ENCODE data around the gene UGT3A1.

Gene UGT3A1

DNA sequence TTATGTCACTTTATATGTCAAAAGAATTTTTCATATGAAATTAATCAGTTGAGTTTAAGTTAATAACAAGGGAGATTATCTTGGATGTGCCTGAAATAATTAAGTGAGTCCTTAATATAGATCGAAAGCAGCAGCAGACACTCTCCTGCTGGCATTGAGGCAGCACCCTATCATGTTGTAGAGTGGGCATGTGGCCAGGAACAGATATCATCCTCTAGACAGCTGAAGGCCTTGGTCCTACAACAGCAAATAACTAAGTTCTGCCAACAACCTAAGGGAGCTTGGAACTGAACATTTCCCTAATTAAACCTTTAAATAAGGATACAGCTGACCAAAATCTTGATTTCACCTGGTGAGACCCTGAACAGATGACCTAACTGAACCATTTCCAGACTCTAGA lies 25.8 kb upstream of the UGT3A1 start:
- TF ChIP-seq, protein P1, sequence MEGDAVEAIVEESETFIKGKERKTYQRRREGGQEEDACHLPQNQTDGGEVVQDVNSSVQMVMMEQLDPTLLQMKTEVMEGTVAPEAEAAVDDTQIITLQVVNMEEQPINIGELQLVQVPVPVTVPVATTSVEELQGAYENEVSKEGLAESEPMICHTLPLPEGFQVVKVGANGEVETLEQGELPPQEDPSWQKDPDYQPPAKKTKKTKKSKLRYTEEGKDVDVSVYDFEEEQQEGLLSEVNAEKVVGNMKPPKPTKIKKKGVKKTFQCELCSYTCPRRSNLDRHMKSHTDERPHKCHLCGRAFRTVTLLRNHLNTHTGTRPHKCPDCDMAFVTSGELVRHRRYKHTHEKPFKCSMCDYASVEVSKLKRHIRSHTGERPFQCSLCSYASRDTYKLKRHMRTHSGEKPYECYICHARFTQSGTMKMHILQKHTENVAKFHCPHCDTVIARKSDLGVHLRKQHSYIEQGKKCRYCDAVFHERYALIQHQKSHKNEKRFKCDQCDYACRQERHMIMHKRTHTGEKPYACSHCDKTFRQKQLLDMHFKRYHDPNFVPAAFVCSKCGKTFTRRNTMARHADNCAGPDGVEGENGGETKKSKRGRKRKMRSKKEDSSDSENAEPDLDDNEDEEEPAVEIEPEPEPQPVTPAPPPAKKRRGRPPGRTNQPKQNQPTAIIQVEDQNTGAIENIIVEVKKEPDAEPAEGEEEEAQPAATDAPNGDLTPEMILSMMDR (IDR thresholded peaks at IDR 0.05; ENCODE audit: low read depth, low read length, missing control alignments) = no peak
- in situ Hi-C loops (cut with HindIII; ENCODE audit: low sequenced_read_pairs) = no loop called here
- no peak overlapping the region for H3K4me3 ChIP-seq (ENCODE audit: low read depth, low read length)
- no peak for DNase-seq (ENCODE audit: low read depth)

DNA sequence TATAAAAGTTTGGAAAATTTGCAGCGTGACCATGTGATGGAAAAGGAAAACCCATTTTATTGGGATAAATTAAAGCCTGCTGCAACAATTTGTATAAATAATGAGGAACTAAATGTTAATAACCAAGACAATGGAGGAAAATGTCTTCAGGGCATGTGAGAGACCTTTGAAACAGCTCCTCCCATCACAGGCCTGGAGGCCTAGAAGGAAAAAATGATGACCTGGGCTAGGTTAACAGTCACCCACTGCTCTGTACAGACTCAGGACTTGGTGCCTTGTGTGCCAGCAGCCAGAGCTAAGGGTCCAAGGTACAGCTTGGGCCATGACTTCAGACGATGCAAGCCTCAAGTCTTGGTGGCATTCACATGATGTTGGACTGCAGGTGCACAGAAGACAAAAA lies 22.0 kb upstream of the UGT3A1 start:
- in situ Hi-C loops (cut with HindIII; ENCODE audit: low sequenced_read_pairs) = no loop called here
- TF ChIP-seq, protein P1 (IDR thresholded peaks at IDR 0.05; ENCODE audit: low read depth, low read length, missing control alignments) = no peak
- no peak for DNase-seq (ENCODE audit: low read depth)
- no peak overlapping the region for H3K4me3 ChIP-seq (ENCODE audit: low read depth, low read length)

DNA sequence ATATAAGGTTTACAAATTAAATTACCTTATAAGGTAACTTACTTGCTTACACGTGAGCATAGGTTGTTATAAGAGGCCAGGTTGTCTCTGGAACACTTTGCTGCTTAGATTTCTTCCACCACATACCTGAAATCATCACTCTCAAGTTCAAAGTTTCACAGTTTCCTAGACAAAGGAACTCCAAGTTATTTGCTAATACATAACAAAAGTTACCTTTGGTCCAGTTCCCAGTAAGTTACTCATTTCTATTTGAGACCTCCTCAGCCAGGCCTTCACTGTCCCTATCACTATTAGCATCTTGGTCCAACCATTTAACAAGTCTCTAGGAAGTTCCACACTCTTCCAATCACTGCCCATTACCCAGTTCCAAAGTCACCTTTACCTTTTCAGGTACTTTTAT lies 18.5 kb upstream of the UGT3A1 start:
- DNase-seq (ENCODE audit: low read depth) = no peak

DNA sequence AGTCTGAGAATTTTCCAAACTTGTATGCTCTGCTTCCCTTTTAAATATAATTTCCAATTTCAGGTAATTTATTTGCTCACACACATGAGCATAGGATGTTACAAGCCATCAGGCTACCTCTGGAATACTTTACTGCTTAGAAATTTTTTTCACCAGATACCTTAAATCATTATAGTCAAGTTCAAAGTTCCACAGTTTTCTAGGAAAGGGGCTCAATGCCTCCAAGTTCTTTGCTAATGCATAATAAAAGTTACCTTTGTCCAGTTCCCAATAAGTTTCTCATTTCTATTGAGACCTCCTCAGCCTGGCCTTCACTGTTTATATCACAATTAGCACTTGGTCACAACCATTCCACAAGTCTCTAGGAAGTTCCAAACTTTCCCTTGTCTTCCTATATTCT lies 16.2 kb upstream of the UGT3A1 start:
- H3K4me3 ChIP-seq (ENCODE audit: low read depth, low read length) = no peak overlapping the region
- TF ChIP-seq, protein P1 (IDR thresholded peaks at IDR 0.05; ENCODE audit: low read depth, low read length, missing control alignments) = no peak
- in situ Hi-C loops (cut with HindIII; ENCODE audit: low sequenced_read_pairs) = no loop called here
- no peak for DNase-seq (ENCODE audit: low read depth)

More for the DNA sequence above, 18.5 kb upstream of the UGT3A1 start:
- TF ChIP-seq, protein P1 (IDR thresholded peaks at IDR 0.05; ENCODE audit: low read depth, low read length, missing control alignments) = no peak
- in situ Hi-C loops (cut with HindIII; ENCODE audit: low sequenced_read_pairs) = no loop called here
- no peak overlapping the region for H3K4me3 ChIP-seq (ENCODE audit: low read depth, low read length)

DNA sequence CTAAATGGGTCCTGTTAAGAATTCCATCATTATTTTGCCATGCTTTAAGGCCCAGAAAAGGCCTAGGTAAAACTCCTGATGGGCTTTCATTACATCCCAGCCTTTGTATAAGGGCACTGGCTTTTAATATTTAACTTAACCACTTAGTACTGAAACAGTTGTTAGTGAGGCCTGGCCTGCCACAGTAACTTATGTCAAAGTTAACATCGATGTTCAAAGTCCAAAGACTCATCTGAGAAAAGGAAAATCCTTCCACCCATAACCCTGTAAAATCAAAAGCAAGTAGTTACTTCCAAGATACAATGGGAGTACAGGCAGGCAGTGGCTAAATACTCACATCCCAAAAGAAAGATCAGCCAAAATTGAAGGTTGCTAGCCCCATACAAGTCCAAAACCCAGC lies 15.0 kb upstream of the UGT3A1 start:
- no peak for DNase-seq (ENCODE audit: low read depth)
- in situ Hi-C loops (cut with HindIII; ENCODE audit: low sequenced_read_pairs) = no loop called here
- TF ChIP-seq, protein P1 (IDR thresholded peaks at IDR 0.05; ENCODE audit: low read depth, low read length, missing control alignments) = no peak
- no peak overlapping the region for H3K4me3 ChIP-seq (ENCODE audit: low read depth, low read length)

DNA sequence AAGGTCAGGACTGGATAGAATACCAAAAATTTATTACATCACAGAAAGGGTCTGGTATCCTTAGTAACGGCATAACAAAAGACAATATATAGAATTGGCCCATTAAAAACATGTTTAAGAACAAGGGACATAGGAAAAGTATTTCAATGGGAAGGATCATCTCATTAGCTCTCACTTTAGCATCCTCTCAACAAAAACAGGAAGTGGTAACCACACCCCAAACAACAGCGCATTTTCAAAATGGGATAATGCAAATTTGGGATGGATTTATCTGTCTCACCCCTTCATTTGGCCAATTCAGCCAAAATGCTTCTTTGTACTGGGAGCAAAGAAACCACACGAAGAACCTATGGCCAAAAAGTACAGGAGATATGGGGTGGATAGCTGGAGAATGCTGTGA lies 9.8 kb upstream of the UGT3A1 start:
- TF ChIP-seq, protein P1 (IDR thresholded peaks at IDR 0.05; ENCODE audit: low read depth, low read length, missing control alignments) = no peak
- H3K4me3 ChIP-seq (ENCODE audit: low read depth, low read length) = no peak overlapping the region
- DNase-seq (ENCODE audit: low read depth) = no peak
- in situ Hi-C loops (cut with HindIII; ENCODE audit: low sequenced_read_pairs) = no loop called here

DNA sequence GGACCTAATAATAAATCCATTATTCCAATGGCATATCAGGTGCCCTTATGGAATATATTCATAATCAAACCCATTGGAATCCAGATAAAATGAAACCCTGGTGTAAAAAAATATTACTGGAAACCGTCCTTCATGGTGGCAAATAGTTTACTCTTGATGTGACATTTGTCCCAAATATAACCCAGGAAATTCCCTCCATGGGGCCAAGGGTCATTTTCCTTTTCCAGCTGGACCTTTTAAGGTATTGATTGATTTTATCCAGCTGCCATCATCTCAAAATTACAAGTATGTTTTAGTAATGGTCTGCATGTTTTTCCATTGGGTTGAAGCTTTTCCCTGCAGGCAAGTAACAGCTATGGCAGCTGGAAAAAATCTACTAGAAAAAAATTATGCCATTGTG lies 8.4 kb upstream of the UGT3A1 start:
- H3K4me3 ChIP-seq (ENCODE audit: low read depth, low read length) = no peak overlapping the region
- TF ChIP-seq, protein P1 (IDR thresholded peaks at IDR 0.05; ENCODE audit: low read depth, low read length, missing control alignments) = no peak
- no peak for DNase-seq (ENCODE audit: low read depth)
- in situ Hi-C loops (cut with HindIII; ENCODE audit: low sequenced_read_pairs) = no loop called here

All from astrocyte of the cerebellum (primary cell).